ENCODE data around the gene EHMT1. TPM values are rescaled to one million over a fixed set of nuclear protein-coding genes. Genes with fewer than 3 reads are reported as not detected.

The EHMT1 gene
- total RNA-seq, 6 experiments from 2014 or later, result 41.0 to 116 (median 46.9) TPM

DNA sequence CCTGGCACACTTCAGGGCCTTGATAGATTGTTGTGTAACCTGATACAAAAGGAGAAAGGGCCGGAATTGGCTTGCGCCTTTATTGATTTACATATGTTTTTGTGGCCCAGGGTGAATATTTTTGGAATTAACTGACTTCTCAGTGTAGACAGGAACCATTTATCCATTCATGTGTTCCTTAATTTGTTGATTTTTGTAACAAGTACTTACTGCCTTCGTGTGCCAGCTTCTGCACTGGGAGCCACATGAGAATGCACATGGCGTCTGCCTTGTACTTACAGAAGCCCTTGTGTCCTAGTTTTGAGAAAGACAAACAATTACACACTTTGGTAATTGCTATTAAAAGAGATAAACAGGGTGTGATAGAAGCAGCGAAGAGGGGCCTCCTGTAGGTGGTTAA, 26.4 kb downstream of the EHMT1 start:
- Mint-ChIP-seq H3K36me3 (ENCODE audit: low read depth) (peaks cover 19% of the 10 kb centered on the region), H3K27ac (no peak overlapping the region), H3K4me1 (ENCODE audit: low read depth) (peaks cover 11% of the 10 kb centered on the region; the same call in 1 of the 2 replicates), H3K9me3 (no peaks in the 10 kb centered on the region), H3K4me3 (no peak overlapping the region), H3K27me3 (ENCODE audit: insufficient read depth) (peaks cover 6% of the 10 kb centered on the region)
- no peak for DNase-seq
- TF ChIP-seq, protein P1, sequence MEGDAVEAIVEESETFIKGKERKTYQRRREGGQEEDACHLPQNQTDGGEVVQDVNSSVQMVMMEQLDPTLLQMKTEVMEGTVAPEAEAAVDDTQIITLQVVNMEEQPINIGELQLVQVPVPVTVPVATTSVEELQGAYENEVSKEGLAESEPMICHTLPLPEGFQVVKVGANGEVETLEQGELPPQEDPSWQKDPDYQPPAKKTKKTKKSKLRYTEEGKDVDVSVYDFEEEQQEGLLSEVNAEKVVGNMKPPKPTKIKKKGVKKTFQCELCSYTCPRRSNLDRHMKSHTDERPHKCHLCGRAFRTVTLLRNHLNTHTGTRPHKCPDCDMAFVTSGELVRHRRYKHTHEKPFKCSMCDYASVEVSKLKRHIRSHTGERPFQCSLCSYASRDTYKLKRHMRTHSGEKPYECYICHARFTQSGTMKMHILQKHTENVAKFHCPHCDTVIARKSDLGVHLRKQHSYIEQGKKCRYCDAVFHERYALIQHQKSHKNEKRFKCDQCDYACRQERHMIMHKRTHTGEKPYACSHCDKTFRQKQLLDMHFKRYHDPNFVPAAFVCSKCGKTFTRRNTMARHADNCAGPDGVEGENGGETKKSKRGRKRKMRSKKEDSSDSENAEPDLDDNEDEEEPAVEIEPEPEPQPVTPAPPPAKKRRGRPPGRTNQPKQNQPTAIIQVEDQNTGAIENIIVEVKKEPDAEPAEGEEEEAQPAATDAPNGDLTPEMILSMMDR (IDR thresholded peaks at IDR 0.05), result no peak

DNA sequence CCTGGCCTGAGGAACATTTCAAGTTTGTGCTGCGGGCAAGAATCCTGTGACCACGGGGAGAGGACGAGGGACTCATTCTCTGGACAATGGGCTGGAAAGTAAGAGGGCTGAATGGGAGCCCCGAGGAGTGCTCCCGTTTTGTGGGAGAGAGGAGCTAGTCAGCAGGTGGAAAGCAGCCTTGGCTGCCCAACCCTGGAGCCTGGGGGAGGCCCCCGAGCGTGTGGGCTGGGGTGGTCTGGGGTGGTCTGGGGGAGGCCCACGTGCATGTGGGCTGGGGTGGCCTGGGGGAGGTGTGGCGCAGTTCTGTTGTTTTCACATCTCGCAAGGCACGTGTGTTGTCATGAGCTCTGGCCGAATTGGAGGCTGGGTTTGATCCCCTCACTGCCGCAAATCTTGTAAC, 27.5 kb downstream of the EHMT1 start:
- no peaks in the 10 kb centered on the region for H3K9me3 Mint-ChIP-seq
- peaks cover 19% of the 10 kb centered on the region for H3K36me3 Mint-ChIP-seq (ENCODE audit: low read depth)
- peaks cover 6% of the 10 kb centered on the region for H3K27me3 Mint-ChIP-seq (ENCODE audit: insufficient read depth)
- TF ChIP-seq, protein P1 (IDR thresholded peaks at IDR 0.05), result no peak
- H3K27ac Mint-ChIP-seq, result no peak overlapping the region
- DNase-seq, result no peak
- H3K4me1 Mint-ChIP-seq (ENCODE audit: low read depth), result peaks cover 11% of the 10 kb centered on the region; the same call in 1 of the 2 replicates
- H3K4me3 Mint-ChIP-seq, result no peak overlapping the region

DNA sequence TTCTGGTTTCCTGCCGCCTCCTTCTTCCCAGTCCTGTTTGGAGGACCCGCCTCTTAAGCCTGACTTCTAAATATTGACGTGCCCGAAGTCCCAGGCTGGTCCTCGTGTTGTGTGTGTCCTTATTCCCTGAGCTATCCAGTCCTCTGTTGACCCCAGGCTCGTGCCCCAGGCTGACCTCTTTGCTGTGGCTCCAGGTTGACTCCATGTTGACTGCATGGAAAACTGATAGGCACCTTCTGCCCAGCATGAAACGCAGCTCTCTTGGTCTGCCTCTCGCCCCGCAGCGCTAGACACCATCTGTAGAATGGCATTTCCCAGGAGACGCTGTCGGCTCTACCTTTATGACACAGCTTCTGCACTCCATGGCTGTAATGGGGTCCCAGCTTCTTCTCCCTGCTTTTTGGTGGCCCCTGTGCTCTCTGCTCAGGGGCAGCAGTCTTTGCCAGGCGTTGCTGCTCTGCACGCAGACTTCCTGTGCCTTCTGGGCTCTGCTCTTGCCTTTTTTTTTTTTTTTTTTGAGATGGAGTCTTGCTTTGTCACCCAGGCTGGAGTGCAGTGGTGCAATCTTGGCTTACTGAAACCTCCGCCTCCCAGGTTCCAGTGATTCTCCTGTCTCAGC, 28.4 kb downstream of the EHMT1 start:
- H3K27ac Mint-ChIP-seq, result no peak overlapping the region

DNA sequence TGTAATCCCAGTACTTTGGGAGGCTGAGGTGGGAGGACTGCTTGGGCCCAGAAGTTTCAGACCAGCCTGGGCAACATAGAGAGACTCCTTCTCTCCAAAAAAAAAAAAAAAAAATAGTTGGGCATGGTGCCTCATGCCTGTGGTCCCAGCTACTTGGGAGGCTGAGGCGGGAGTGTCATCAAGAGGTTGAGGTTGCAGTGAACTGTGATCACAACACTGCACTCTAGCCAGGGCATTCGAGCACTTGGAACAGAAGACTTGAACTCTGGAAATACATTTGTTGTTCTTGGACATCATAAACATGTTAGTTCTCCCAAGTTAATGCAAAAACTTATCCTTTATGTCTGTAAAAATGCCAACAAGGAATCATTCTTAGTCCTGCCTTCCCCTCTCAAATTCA, 29.6 kb downstream of the EHMT1 start:
- no peak for DNase-seq
- H3K27ac Mint-ChIP-seq, result no peak overlapping the region
- TF ChIP-seq, protein P1 (IDR thresholded peaks at IDR 0.05), result no peak

More for the DNA sequence above, 28.4 kb downstream of the EHMT1 start:
- TF ChIP-seq, protein P1 (IDR thresholded peaks at IDR 0.05), result no peak
- no peak overlapping the region for H3K4me3 Mint-ChIP-seq
- no peak for DNase-seq
- no peaks in the 10 kb centered on the region for H3K9me3 Mint-ChIP-seq
- H3K4me1 Mint-ChIP-seq (ENCODE audit: low read depth), result peaks cover 11% of the 10 kb centered on the region; the same call in 1 of the 2 replicates
- H3K27me3 Mint-ChIP-seq (ENCODE audit: insufficient read depth), result peaks cover 6% of the 10 kb centered on the region
- H3K36me3 Mint-ChIP-seq (ENCODE audit: low read depth), result peaks cover 12% of the 10 kb centered on the region

DNA sequence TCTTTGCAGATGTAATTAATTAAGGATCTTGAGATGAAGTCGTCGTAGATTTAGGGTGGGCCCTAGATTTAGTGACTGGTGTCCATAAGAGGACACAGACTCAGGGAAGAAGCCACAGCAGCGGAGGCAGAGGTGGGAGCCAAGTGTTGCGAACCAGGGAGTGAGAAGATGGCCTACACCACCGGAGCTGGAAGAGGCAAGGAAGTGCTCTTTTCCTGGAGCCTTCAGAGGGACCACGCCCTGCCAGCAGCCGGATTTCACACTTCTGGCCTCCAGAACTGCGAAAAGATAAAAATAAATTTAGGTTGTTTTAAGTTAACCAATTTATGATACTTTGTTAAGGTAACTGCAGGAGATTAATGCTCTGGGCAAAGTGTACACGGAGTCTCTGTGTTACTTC, 30.7 kb downstream of the EHMT1 start:
- no peak overlapping the region for H3K27ac Mint-ChIP-seq
- H3K36me3 Mint-ChIP-seq (ENCODE audit: low read depth), result peaks cover 6% of the 10 kb centered on the region; the same call in 1 of the 2 replicates
- peaks cover 11% of the 10 kb centered on the region; the same call in 1 of the 2 replicates for H3K4me1 Mint-ChIP-seq (ENCODE audit: low read depth)
- no peak for DNase-seq
- H3K4me3 Mint-ChIP-seq, result no peak overlapping the region
- no peaks in the 10 kb centered on the region for H3K9me3 Mint-ChIP-seq
- TF ChIP-seq, protein P1 (IDR thresholded peaks at IDR 0.05), result no peak
- peaks cover 6% of the 10 kb centered on the region for H3K27me3 Mint-ChIP-seq (ENCODE audit: insufficient read depth)

More for the DNA sequence above, 29.6 kb downstream of the EHMT1 start:
- peaks cover 6% of the 10 kb centered on the region for H3K27me3 Mint-ChIP-seq (ENCODE audit: insufficient read depth)
- H3K9me3 Mint-ChIP-seq, result no peaks in the 10 kb centered on the region
- H3K4me3 Mint-ChIP-seq, result no peak overlapping the region
- H3K36me3 Mint-ChIP-seq (ENCODE audit: low read depth), result peaks cover 10% of the 10 kb centered on the region
- peaks cover 11% of the 10 kb centered on the region; the same call in 1 of the 2 replicates for H3K4me1 Mint-ChIP-seq (ENCODE audit: low read depth)

All from HFFc6 (cell line).